Neural crest cell (in vitro differentiated cells): Measurements from ENCODE around the gene FXYD7. TPM values are rescaled to one million over a fixed set of nuclear protein-coding genes. Genes with fewer than 3 reads are reported as not detected.
"Not testable (repeated sequence)": the region's sequence is repeated elsewhere in the genome, so short reads cannot be mapped to it uniquely, and the experiment has no call there.

ENCODE experiments used
- DNase-seq: peaks from one replicate; pipeline ENCODE4 v3.0.0; 2021; ENCODE audit warnings: low read depth, mixed read lengths, low spot score
- H3K27ac Mint-ChIP-seq: one replicate; pipeline ENCODE4 v1.8.0; 2021; ENCODE audit warnings: mild to moderate bottlenecking, mixed read lengths; ENCODE audit not compliant: unreplicated experiment
- H3K27me3 Mint-ChIP-seq: 2 replicates; pipeline ENCODE4 v1.8.0; 2021; ENCODE audit warnings: low read depth, mild to moderate bottlenecking, mixed read lengths
- H3K36me3 Mint-ChIP-seq: 2 replicates; pipeline ENCODE4 v1.8.0; 2021; ENCODE audit warnings: low read depth, mild to moderate bottlenecking, mixed read lengths
- H3K4me1 Mint-ChIP-seq: 2 replicates; pipeline ENCODE4 v1.8.0; 2021; ENCODE audit warnings: mixed read lengths
- H3K4me3 Mint-ChIP-seq: one replicate; pipeline ENCODE4 v1.8.0; 2021; ENCODE audit warnings: mild to moderate bottlenecking, mixed read lengths
- H3K9me3 Mint-ChIP-seq: 2 replicates; pipeline ENCODE4 v1.8.0; 2021; ENCODE audit warnings: mixed read lengths
- CTCF ChIP-seq: fragments of 200-600 bp; sonication (generic); conservative IDR thresholded peaks from 2 replicates; pipeline ENCODE4 v1.5.0; 2021; ENCODE audit warnings: antibody characterized with exemption, mild to moderate bottlenecking
- total RNA-seq: library from RNA; stranded (reverse); gene quantifications from 2 replicates; pipeline ENCODE4 v1.2.1, GENCODE V29; 2021

Gene FXYD7
- total RNA-seq, 1 donor from 2014 or later = 1.4 TPM

GRCh38 chr19:35098413-35099049 lies 44.5 kb upstream of the FXYD7 start:
- Mint-ChIP-seq H3K27me3 (no peaks in the 10 kb centered on the region), H3K27ac (no peak overlapping the region), H3K4me3 (no peak overlapping the region), H3K9me3 (no peaks in the 10 kb centered on the region), H3K4me1 (peaks cover 13% of the 10 kb centered on the region), H3K36me3 (no peaks in the 10 kb centered on the region)
- no peak for DNase-seq
- TF ChIP-seq CTCF = no peak

- Mint-ChIP-seq H3K27me3 (no peaks in the 10 kb centered on the region), H3K4me3 (no peak overlapping the region), H3K9me3 (no peaks in the 10 kb centered on the region), H3K4me1 (peaks cover 13% of the 10 kb centered on the region), H3K36me3 (no peaks in the 10 kb centered on the region), H3K27ac (no peak overlapping the region)
- TF ChIP-seq CTCF = no peak
- DNase-seq = no peak
Observed at GRCh38 chr19:35099155-35099896, 43.7 kb upstream of the FXYD7 start.

GRCh38 chr19:35099897-35100275 lies 43.2 kb upstream of the FXYD7 start:
- H3K27me3 Mint-ChIP-seq = no peaks in the 10 kb centered on the region
- no peak overlapping the region for H3K4me3 Mint-ChIP-seq
- no peaks in the 10 kb centered on the region for H3K36me3 Mint-ChIP-seq
- H3K27ac Mint-ChIP-seq = no peak overlapping the region
- H3K4me1 Mint-ChIP-seq = peaks cover 13% of the 10 kb centered on the region
- no peaks in the 10 kb centered on the region for H3K9me3 Mint-ChIP-seq
- no peak for DNase-seq
- no peak for TF ChIP-seq CTCF

- Mint-ChIP-seq H3K9me3 (no peaks in the 10 kb centered on the region), H3K27me3 (no peaks in the 10 kb centered on the region), H3K4me1 (peaks cover 12% of the 10 kb centered on the region), H3K4me3 (no peak overlapping the region), H3K27ac (peak overlapping the region; percentile 6), H3K36me3 (no peaks in the 10 kb centered on the region)
- no peak for DNase-seq
- no peak for TF ChIP-seq CTCF
Observed at GRCh38 chr19:35100588-35101533, 42.2 kb upstream of the FXYD7 start.

GRCh38 chr19:35101949-35102348 lies 41.1 kb upstream of the FXYD7 start:
- not testable (repeated sequence) for H3K4me3 Mint-ChIP-seq, H3K36me3 Mint-ChIP-seq, H3K27me3 Mint-ChIP-seq, H3K9me3 Mint-ChIP-seq, H3K27ac Mint-ChIP-seq, DNase-seq
- H3K4me1 Mint-ChIP-seq = peaks cover 14% of the 10 kb centered on the region

- H3K27me3 Mint-ChIP-seq, H3K9me3 Mint-ChIP-seq, H3K36me3 Mint-ChIP-seq, H3K4me3 Mint-ChIP-seq, DNase-seq: not testable (repeated sequence)
- peaks cover 26% of the 10 kb centered on the region for H3K4me1 Mint-ChIP-seq
- peak overlapping the region; percentile 76 for H3K27ac Mint-ChIP-seq
Observed at GRCh38 chr19:35103614-35104013, 39.4 kb upstream of the FXYD7 start.
